ENCODE data around the gene ESD. TPM values are rescaled to one million over a fixed set of nuclear protein-coding genes. Genes with fewer than 3 reads are reported as not detected.

ESD gene
- total RNA-seq, 1 experiment from 2014 or later = 68.3 TPM

DNA sequence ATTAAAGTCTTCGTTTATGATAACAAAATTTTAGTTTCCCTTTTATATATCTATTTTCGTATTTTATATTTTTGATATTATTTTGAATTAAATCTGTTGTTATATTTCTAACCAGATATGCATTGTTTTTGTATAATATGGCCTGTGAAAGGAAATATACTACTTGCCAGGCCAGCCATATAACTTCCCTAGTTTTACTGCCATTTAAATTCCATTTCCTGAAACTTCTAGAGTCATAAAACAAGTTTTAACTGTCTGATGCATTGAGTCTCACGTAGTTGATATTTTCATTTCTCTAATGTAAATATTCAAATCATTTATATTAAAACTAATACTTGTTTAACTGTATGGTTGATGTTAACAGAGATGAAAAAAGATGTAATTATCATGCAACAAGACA, 13.5 kb downstream of the ESD start:
- in situ Hi-C loops (cut with HindIII; ENCODE audit: low pct_unique_long_range_greater_than_20kb, low sequenced_read_pairs) (no loop called here), intact Hi-C loops (cut with micrococcal nuclease; ENCODE audit: unreplicated experiment) (no loop called here)
- BruUV-seq (replicated peaks) = no TSS peak
- Histone ChIP-seq H3K4me1 (ENCODE audit: control insufficient read depth, insufficient read depth, low read length) (no peaks in the 10 kb centered on the region), H3K4me3 (ENCODE audit: low read depth in 2 of 2, low read length in 2 of 2) (no peak overlapping the region), H3K9me3 (ENCODE audit: control insufficient read depth, insufficient read depth, low read depth, low read length) (no peaks in the 10 kb centered on the region), H3K36me3 (ENCODE audit: control insufficient read depth, insufficient read depth, low read length) (peaks cover 45% of the 10 kb centered on the region), H3K27ac (ENCODE audit: low read length) (no peak overlapping the region), H3K27me3 (ENCODE audit: control insufficient read depth, insufficient read depth, low read length) (no peaks in the 10 kb centered on the region)
- DNase-seq (ENCODE audit: low read depth, low spot score) (no peak), ATAC-seq (no peak)
- ChIA-PET CTCF (no interaction called here), POLR2A (no interaction called here)
- TF ChIP-seq POLR2AphosphoS5 (IDR thresholded peaks at IDR 0.05; ENCODE audit: low read depth, low read length) (no peak), SIN3A (IDR thresholded peaks at IDR 0.05; ENCODE audit: borderline replicate concordance, insufficient read depth, low read depth, low read length) (no peak), TCF7L2 (IDR thresholded peaks at IDR 0.05; ENCODE audit: low read depth, low read length) (no peak)
- TF ChIP-seq, protein P1, sequence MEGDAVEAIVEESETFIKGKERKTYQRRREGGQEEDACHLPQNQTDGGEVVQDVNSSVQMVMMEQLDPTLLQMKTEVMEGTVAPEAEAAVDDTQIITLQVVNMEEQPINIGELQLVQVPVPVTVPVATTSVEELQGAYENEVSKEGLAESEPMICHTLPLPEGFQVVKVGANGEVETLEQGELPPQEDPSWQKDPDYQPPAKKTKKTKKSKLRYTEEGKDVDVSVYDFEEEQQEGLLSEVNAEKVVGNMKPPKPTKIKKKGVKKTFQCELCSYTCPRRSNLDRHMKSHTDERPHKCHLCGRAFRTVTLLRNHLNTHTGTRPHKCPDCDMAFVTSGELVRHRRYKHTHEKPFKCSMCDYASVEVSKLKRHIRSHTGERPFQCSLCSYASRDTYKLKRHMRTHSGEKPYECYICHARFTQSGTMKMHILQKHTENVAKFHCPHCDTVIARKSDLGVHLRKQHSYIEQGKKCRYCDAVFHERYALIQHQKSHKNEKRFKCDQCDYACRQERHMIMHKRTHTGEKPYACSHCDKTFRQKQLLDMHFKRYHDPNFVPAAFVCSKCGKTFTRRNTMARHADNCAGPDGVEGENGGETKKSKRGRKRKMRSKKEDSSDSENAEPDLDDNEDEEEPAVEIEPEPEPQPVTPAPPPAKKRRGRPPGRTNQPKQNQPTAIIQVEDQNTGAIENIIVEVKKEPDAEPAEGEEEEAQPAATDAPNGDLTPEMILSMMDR (IDR thresholded peaks at IDR 0.05) = no peak
- TF ChIP-seq, protein P2, sequence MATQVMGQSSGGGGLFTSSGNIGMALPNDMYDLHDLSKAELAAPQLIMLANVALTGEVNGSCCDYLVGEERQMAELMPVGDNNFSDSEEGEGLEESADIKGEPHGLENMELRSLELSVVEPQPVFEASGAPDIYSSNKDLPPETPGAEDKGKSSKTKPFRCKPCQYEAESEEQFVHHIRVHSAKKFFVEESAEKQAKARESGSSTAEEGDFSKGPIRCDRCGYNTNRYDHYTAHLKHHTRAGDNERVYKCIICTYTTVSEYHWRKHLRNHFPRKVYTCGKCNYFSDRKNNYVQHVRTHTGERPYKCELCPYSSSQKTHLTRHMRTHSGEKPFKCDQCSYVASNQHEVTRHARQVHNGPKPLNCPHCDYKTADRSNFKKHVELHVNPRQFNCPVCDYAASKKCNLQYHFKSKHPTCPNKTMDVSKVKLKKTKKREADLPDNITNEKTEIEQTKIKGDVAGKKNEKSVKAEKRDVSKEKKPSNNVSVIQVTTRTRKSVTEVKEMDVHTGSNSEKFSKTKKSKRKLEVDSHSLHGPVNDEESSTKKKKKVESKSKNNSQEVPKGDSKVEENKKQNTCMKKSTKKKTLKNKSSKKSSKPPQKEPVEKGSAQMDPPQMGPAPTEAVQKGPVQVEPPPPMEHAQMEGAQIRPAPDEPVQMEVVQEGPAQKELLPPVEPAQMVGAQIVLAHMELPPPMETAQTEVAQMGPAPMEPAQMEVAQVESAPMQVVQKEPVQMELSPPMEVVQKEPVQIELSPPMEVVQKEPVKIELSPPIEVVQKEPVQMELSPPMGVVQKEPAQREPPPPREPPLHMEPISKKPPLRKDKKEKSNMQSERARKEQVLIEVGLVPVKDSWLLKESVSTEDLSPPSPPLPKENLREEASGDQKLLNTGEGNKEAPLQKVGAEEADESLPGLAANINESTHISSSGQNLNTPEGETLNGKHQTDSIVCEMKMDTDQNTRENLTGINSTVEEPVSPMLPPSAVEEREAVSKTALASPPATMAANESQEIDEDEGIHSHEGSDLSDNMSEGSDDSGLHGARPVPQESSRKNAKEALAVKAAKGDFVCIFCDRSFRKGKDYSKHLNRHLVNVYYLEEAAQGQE (IDR thresholded peaks at IDR 0.05; ENCODE audit: insufficient read depth in 1 of 2, low read depth in 2 of 2, low read length in 1 of 2) = no peak

DNA sequence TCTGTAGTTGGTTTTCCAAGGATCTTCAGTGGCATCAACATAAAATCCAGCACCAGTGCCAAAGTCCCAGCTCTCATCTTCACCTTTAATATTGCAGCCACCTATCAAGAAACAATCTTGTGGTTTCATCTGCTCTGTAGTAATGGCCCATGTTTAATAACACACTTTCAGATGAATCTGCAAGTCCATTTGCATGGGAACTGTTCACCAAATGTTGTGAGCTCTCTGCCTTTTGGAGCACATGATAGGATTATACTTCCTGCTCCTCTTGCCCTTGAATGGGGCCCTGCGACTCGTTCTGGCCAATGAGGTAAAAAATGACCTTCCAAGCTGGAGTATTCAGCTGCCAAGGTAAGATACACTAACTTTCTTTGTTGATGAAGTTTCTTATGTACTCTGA, 14.3 kb downstream of the ESD start:
- H3K27me3 ChIP-seq (ENCODE audit: control insufficient read depth, insufficient read depth, low read length) = no peaks in the 10 kb centered on the region
- DNase-seq (ENCODE audit: low read depth, low spot score) = no peak
- peaks cover 39% of the 10 kb centered on the region for H3K36me3 ChIP-seq (ENCODE audit: control insufficient read depth, insufficient read depth, low read length)
- H3K9me3 ChIP-seq (ENCODE audit: control insufficient read depth, insufficient read depth, low read depth, low read length) = no peaks in the 10 kb centered on the region
- in situ Hi-C loops (cut with HindIII; ENCODE audit: low pct_unique_long_range_greater_than_20kb, low sequenced_read_pairs) = no loop called here
- BruUV-seq (replicated peaks) = no TSS peak
- intact Hi-C loops (cut with micrococcal nuclease; ENCODE audit: unreplicated experiment) = no loop called here
- TF ChIP-seq, protein P2 (IDR thresholded peaks at IDR 0.05; ENCODE audit: insufficient read depth in 1 of 2, low read depth in 2 of 2, low read length in 1 of 2) = no peak
- TF ChIP-seq, protein P1 (IDR thresholded peaks at IDR 0.05) = no peak
- TF ChIP-seq TCF7L2 (IDR thresholded peaks at IDR 0.05; ENCODE audit: low read depth, low read length) (no peak), SIN3A (IDR thresholded peaks at IDR 0.05; ENCODE audit: borderline replicate concordance, insufficient read depth, low read depth, low read length) (no peak), POLR2AphosphoS5 (IDR thresholded peaks at IDR 0.05; ENCODE audit: low read depth, low read length) (no peak)
- CTCF ChIA-PET = no interaction called here
- POLR2A ChIA-PET = no interaction called here
- no peak for ATAC-seq
- H3K4me1 ChIP-seq (ENCODE audit: control insufficient read depth, insufficient read depth, low read length) = no peaks in the 10 kb centered on the region
- no peak overlapping the region for H3K27ac ChIP-seq (ENCODE audit: low read length)
- no peak overlapping the region for H3K4me3 ChIP-seq (ENCODE audit: low read depth in 2 of 2, low read length in 2 of 2)
